GM19455 (cell line): ENCODE results near the gene POLR3E.
"Not testable (repeated sequence)": the region's sequence is repeated elsewhere in the genome, so short reads cannot be mapped to it uniquely, and the experiment has no call there.

Source experiments
- ATAC-seq: cut with Tn5 transposase; IDR thresholded peaks from one replicate; pipeline ENCODE4 v1.9.1; 2021; ENCODE audit not compliant: unreplicated experiment

Gene POLR3E

GRCh38 chr16:22330326-22330725, 33.1 kb downstream of the POLR3E start:
- ATAC-seq: no peak

GRCh38 chr16:22333457-22333994, 36.3 kb downstream of the POLR3E start:
- ATAC-seq: no peak

GRCh38 chr16:22335668-22336246, 38.5 kb downstream of the POLR3E start:
- no peak for ATAC-seq

GRCh38 chr16:22336581-22336980, 39.4 kb downstream of the POLR3E start:
- no peak for ATAC-seq

GRCh38 chr16:22337045-22337444, 39.8 kb downstream of the POLR3E start:
- no peak for ATAC-seq

GRCh38 chr16:22337849-22338635, 40.8 kb downstream of the POLR3E start:
- ATAC-seq: no peak

- no peak for ATAC-seq
Observed at GRCh38 chr16:22340945-22341344, 43.7 kb downstream of the POLR3E start.

GRCh38 chr16:22342082-22342481, 44.9 kb downstream of the POLR3E start:
- ATAC-seq: no peak

GRCh38 chr16:22346483-22346882, 49.3 kb downstream of the POLR3E start:
- no peak for ATAC-seq

GRCh38 chr16:22347100-22347820, 50.1 kb downstream of the POLR3E start:
- ATAC-seq: no peak

- ATAC-seq: no peak
Observed at GRCh38 chr16:22348291-22348690, 51.1 kb downstream of the POLR3E start.

- not testable (repeated sequence) for ATAC-seq
Observed at GRCh38 chr16:22351017-22351416, 53.8 kb downstream of the POLR3E start.

- ATAC-seq: no peak
Observed at GRCh38 chr16:22352140-22352539, 54.9 kb downstream of the POLR3E start.

- no peak for ATAC-seq
Observed at GRCh38 chr16:22352723-22353122, 55.5 kb downstream of the POLR3E start.

- ATAC-seq: no peak
Observed at GRCh38 chr16:22353191-22353919, 56.1 kb downstream of the POLR3E start.

- ATAC-seq: no peak
Observed at GRCh38 chr16:22353933-22354541, 56.8 kb downstream of the POLR3E start.

- ATAC-seq: no peak
Observed at GRCh38 chr16:22355487-22355908, 58.3 kb downstream of the POLR3E start.

GRCh38 chr16:22356930-22357634, 59.9 kb downstream of the POLR3E start:
- ATAC-seq: no peak

GRCh38 chr16:22357635-22357971, 60.4 kb downstream of the POLR3E start:
- no peak for ATAC-seq

GRCh38 chr16:22358000-22358399, 60.8 kb downstream of the POLR3E start:
- no peak for ATAC-seq
